Measurements from ENCODE around the gene HINT2.

HINT2 gene

GRCh38 chr9:35845824-35846771 is 31.3 kb upstream of the HINT2 start:
- peak overlapping the region; percentile 73 for H3K27ac ChIP-seq
- TF ChIP-seq ZFX (IDR thresholded peaks at IDR 0.05) (no peak), CTCF (conservative IDR thresholded peaks at IDR 0.05) (no peak)

- TF ChIP-seq CTCF (conservative IDR thresholded peaks at IDR 0.05) (no peak), ZFX (IDR thresholded peaks at IDR 0.05) (no peak)
- peak overlapping the region; percentile 71; the same call in 1 of the 2 replicates for H3K27ac ChIP-seq
Observed at GRCh38 chr9:35844628-35845270, 29.9 kb upstream of the HINT2 start.

GRCh38 chr9:35842795-35843194 is 28.0 kb upstream of the HINT2 start:
- TF ChIP-seq CTCF (conservative IDR thresholded peaks at IDR 0.05) (no peak), ZFX (IDR thresholded peaks at IDR 0.05) (no peak)

DNA sequence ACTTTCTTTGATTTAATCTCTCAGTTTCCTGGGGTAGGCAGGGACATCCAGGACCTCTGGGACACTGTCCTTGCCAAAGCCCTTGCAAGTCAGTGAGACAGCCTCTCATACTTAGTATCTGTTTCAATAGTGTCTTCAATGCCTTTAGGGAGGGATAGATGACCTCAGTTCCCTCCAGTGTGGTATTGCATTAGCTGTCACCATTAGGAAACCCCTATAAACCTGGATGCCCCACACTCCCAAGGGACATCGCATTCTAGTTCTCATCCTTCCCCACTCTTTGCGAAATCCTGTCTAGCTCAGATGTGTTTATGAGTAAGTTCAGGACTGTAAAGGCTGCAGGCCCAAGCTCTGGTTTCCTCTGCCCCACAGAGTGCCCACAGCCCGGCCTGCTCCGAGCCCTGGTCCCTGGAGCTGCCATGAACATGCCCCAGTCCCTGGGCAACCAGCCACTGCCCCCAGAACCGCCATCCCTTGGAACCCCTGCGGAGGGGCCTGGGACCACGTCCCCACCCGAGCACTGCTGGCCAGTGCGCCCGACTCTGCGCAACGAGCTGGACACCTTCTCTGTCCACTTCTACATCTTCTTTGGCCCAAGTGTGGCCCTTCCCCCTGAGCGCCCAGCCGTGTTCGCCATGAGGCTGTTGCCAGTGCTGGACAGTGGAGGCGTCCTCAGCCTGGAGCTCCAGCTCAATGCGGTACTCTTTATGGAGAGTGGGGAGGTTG is 27.3 kb upstream of the HINT2 start:
- H3K27ac ChIP-seq, result peak overlapping the region; percentile 3; the same call in 1 of the 2 replicates
- TF ChIP-seq CTCF (conservative IDR thresholded peaks at IDR 0.05) (no peak), ZFX (IDR thresholded peaks at IDR 0.05) (no peak)

More at GRCh38 chr9:35842795-35843194, 28.0 kb upstream of the HINT2 start:
- peak overlapping the region; percentile 3; the same call in 1 of the 2 replicates for H3K27ac ChIP-seq

DNA sequence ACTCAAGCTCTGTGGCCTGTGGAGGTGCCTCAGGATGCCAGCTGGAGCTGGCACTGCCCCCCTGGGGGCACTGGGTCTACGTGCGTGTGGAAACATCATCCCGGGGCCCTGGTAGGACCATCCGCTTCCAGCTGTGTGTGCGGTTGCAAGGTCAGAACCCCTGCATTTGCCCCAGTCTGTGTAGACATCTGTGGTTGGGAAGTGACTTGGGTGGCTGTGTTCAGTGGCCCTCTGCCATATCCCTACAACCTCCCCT is 26.7 kb upstream of the HINT2 start:
- no peak overlapping the region for H3K27ac ChIP-seq
- TF ChIP-seq CTCF (conservative IDR thresholded peaks at IDR 0.05) (no peak), ZFX (IDR thresholded peaks at IDR 0.05) (no peak)

DNA sequence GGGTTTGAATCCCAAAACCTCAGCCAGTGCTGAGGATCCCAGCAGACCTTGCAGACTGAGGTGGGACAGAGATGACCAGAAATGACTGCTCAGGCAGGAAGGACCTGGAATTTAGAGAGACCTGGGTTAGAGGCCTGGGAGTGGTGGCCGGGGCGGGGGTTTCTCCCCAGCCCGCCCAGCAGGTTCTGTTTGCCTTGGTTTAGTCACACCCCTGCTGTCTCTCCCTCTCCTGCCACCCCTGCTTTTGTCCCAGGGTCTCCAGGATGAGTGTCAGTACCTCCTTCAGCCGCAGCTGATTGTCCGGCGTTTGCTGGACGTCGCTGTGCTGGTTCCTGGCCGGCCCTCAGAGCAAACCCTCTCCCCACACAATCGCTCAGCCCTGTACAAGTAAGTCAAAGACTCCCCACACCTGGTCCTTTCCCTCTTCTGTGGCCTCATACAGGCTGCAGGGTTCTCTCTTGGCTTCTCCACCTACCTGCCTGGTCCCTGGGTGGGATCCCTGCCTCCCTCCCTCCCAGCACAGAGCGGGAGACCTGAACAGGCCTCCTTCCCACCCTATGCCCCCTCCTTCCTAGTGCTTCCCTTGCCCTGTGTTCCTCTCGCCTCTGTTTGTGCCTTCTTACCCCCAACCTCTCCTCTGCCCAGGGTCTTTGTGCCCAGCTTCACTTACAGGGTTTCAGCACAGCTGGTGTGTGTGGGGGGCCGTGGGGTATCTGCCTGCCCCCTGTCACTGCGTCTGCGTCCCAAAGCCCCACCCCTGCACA is 26.2 kb upstream of the HINT2 start:
- no peak overlapping the region for H3K27ac ChIP-seq
- TF ChIP-seq CTCF (conservative IDR thresholded peaks at IDR 0.05) (no peak), ZFX (IDR thresholded peaks at IDR 0.05) (no peak)
